GM21786 (cell line): ENCODE results near the gene MBNL1.

Source experiments
- ATAC-seq: cut with Tn5 transposase; IDR thresholded peaks from one replicate; pipeline ENCODE4 v1.9.1; 2021; ENCODE audit not compliant: unreplicated experiment

MBNL1 gene

GRCh38 chr3:152252755-152253154 lies 16.0 kb upstream of the MBNL1 start:
- ATAC-seq, result no peak

GRCh38 chr3:152253514-152253913 lies 15.2 kb upstream of the MBNL1 start:
- ATAC-seq, result no peak

- ATAC-seq, result no peak
These were observed 14.7 kb upstream of the MBNL1 start for GRCh38 chr3:152254041-152254440.

- no peak for ATAC-seq
These were observed 13.4 kb upstream of the MBNL1 start for GRCh38 chr3:152255290-152255689.

- ATAC-seq, result no peak
These were observed 11.7 kb upstream of the MBNL1 start for GRCh38 chr3:152256851-152257562.

- peak; percentile 81 for ATAC-seq
These were observed 11.1 kb upstream of the MBNL1 start for GRCh38 chr3:152257563-152258035.

GRCh38 chr3:152258448-152259393 lies 10.0 kb upstream of the MBNL1 start:
- ATAC-seq, result peak; percentile 50

GRCh38 chr3:152259468-152259867 lies 9.3 kb upstream of the MBNL1 start:
- no peak for ATAC-seq

GRCh38 chr3:152260026-152260425 lies 8.7 kb upstream of the MBNL1 start:
- no peak for ATAC-seq

GRCh38 chr3:152260529-152260928 lies 8.2 kb upstream of the MBNL1 start:
- no peak for ATAC-seq

GRCh38 chr3:152261329-152261728 lies 7.4 kb upstream of the MBNL1 start:
- no peak for ATAC-seq

GRCh38 chr3:152263711-152264110 lies 5.0 kb upstream of the MBNL1 start:
- ATAC-seq, result no peak

- no peak for ATAC-seq
These were observed 4.4 kb upstream of the MBNL1 start for GRCh38 chr3:152264378-152264777.

GRCh38 chr3:152266221-152266995 lies 2.3 kb upstream of the MBNL1 start:
- no peak for ATAC-seq

- no peak for ATAC-seq
These were observed 736 bp upstream of the MBNL1 start for GRCh38 chr3:152267831-152268554.

- ATAC-seq, result peak; percentile 56
These were observed 514 bp downstream of the MBNL1 start for GRCh38 chr3:152269056-152269830.

- no peak for ATAC-seq
These were observed 1.4 kb downstream of the MBNL1 start for GRCh38 chr3:152269831-152270734.

GRCh38 chr3:152270937-152271336 lies 2.2 kb downstream of the MBNL1 start:
- ATAC-seq, result no peak
